H1 (cell line): ENCODE measurements around the gene HDGFL3. TPM values are rescaled to one million over a fixed set of nuclear protein-coding genes. Genes with fewer than 3 reads are reported as not detected.

Experiments
- CTCF ChIA-PET: fragments of 300-600 bp; sonication (Branson Sonifier 250); formaldehyde crosslinking; loops from one replicate; lab custom pipeline; 2021; ENCODE audit not compliant: partially characterized antibody; lab: Charles Lee
- POLR2A ChIA-PET: fragments of 300-600 bp; sonication (Branson Sonifier 250); formaldehyde crosslinking; loops from one replicate; lab custom pipeline; 2021; ENCODE audit warnings: inconsistent platforms; ENCODE audit not compliant: partially characterized antibody; lab: Charles Lee
- DNase-seq, 2 experiments: peaks; one replicate each; pipeline versions ENCODE4 v3.0.0 to v3.0.0-alpha.2; 2010 to 2022; ENCODE audit warnings: low spot score in 2 of 2, low read depth in 1 of 2, mixed read lengths in 1 of 2
- FAIRE-seq: peaks from 2 replicates; lab custom pipeline; 2011; peaks lifted over from hg19 to GRCh38; lab: Jason Lieb, UNC
- H2AFZ ChIP-seq: 2 replicates; pipeline ENCODE4 v1.8.1; 2012; ENCODE audit warnings: low read length, inconsistent platforms
- H2AK5ac ChIP-seq: 2 replicates; pipeline ENCODE4 v1.6.1; 2013; ENCODE audit warnings: low read depth, low read length
- H2BK120ac ChIP-seq: replicated peaks from 2 replicates; pipeline ENCODE3; 2013; ENCODE audit warnings: low read depth, low read length, inconsistent platforms
- H2BK12ac ChIP-seq: 2 replicates; pipeline ENCODE4 v1.6.1; 2013; ENCODE audit warnings: low read depth, low read length
- H2BK15ac ChIP-seq: 2 replicates; pipeline ENCODE4 v1.6.1; 2013; ENCODE audit warnings: low read length
- H2BK20ac ChIP-seq: 2 replicates; pipeline ENCODE4 v1.6.1; 2013; ENCODE audit warnings: low read length
- H2BK5ac ChIP-seq: 2 replicates; pipeline ENCODE4 v1.6.1; 2013; ENCODE audit warnings: low read depth, low read length
- H3K14ac ChIP-seq: 2 replicates; pipeline ENCODE4 v1.6.1; 2013; ENCODE audit warnings: inconsistent platforms; ENCODE audit not compliant: insufficient read length
- H3K18ac ChIP-seq: 2 replicates; pipeline ENCODE4 v1.6.1; 2013; ENCODE audit warnings: low read length; ENCODE audit errors: extremely low read depth
- H3K23ac ChIP-seq: 2 replicates; pipeline ENCODE4 v1.6.1; 2013; ENCODE audit warnings: inconsistent platforms; ENCODE audit not compliant: insufficient read length
- H3K23me2 ChIP-seq: 2 replicates; pipeline ENCODE4 v1.6.1; 2013; ENCODE audit warnings: low read depth, low read length
- H3K27ac ChIP-seq: 2 replicates; pipeline ENCODE4 v1.6.1; 2011; ENCODE audit warnings: low read depth, low read length, inconsistent platforms
- H3K27me3 ChIP-seq, 4 experiments: replicated peaks in 1 of 4; 1 replicate in 1 of 4; 2 replicates in 3 of 4; pipeline versions ENCODE4 v1.6.1 to v1.8.1; 2011 to 2013; ENCODE audit warnings: low read length in 3 of 4, mild to moderate bottlenecking in 3 of 4, inconsistent platforms in 2 of 4, mixed read lengths in 2 of 4, moderate library complexity in 1 of 4; ENCODE audit not compliant: control insufficient read depth in 3 of 4, insufficient read depth in 3 of 4; ENCODE audit errors: extremely low read depth in 1 of 4
- H3K36me3 ChIP-seq, 4 experiments: 2 replicates each; pipeline versions ENCODE4 v1.6.1 to v1.8.1; 2011 to 2013; ENCODE audit warnings: mild to moderate bottlenecking in 4 of 4, low read length in 3 of 4, moderate library complexity in 2 of 4, control low read depth in 1 of 4, inconsistent platforms in 1 of 4; ENCODE audit not compliant: insufficient read depth in 4 of 4, control insufficient read depth in 2 of 4
- H3K4ac ChIP-seq: replicated peaks from 2 replicates; pipeline ENCODE3; 2013; ENCODE audit warnings: low read length, low read depth, mixed read lengths, inconsistent platforms; ENCODE audit not compliant: insufficient read length
- H3K4me1 ChIP-seq, 4 experiments: replicated peaks in 1 of 4; 1 replicate in 1 of 4; 2 replicates in 3 of 4; pipeline versions ENCODE4 v1.6.1 to v1.8.1; 2011 to 2013; ENCODE audit warnings: low read length in 3 of 4, inconsistent platforms in 2 of 4, mixed read lengths in 1 of 4; ENCODE audit not compliant: insufficient read depth in 4 of 4, control insufficient read depth in 3 of 4
- H3K4me2 ChIP-seq, 2 experiments: 2 replicates each; pipeline versions ENCODE4 v1.6.1 to v1.8.1; 2011 to 2013; ENCODE audit warnings: low read depth in 2 of 2, low read length in 2 of 2, control low read depth in 1 of 2, inconsistent platforms in 1 of 2, mild to moderate bottlenecking in 1 of 2; ENCODE audit not compliant: insufficient read depth in 1 of 2
- H3K4me3 ChIP-seq, 4 experiments: fragments of 200-600, 300-600 bp in 1 of 4; sonication (generic), shearing (Covaris generic), sonication (Bioruptor Twin) in 1 of 4; 2 replicates each; pipeline versions ENCODE4 v1.5.1 to v1.8.1; 2011 to 2016; ENCODE audit warnings: low read length in 4 of 4, low read depth in 3 of 4, control low read depth in 2 of 4, inconsistent platforms in 2 of 4, mild to moderate bottlenecking in 2 of 4, mixed read lengths in 1 of 4, moderate library complexity in 1 of 4; ENCODE audit not compliant: insufficient read depth in 2 of 4; ENCODE audit errors: extremely low read depth in 1 of 4
- H3K56ac ChIP-seq: replicated peaks from 2 replicates; pipeline ENCODE3; 2013; ENCODE audit warnings: low read depth, mild to moderate bottlenecking, mixed read lengths, low read length, inconsistent platforms; ENCODE audit not compliant: insufficient read length
- H3K79me1 ChIP-seq: 2 replicates; pipeline ENCODE4 v1.6.1; 2013; ENCODE audit warnings: low read depth, low read length, control low read depth
- H3K79me2 ChIP-seq, 2 experiments: 2 replicates each; pipeline versions ENCODE4 v1.6.1 to v1.8.1; 2012 to 2013; ENCODE audit warnings: low read length in 2 of 2, mild to moderate bottlenecking in 2 of 2, inconsistent platforms in 1 of 2; ENCODE audit not compliant: insufficient read depth in 2 of 2, control insufficient read depth in 1 of 2
- H3K9ac ChIP-seq, 4 experiments: replicated peaks in 1 of 4; 1 replicate in 1 of 4; 2 replicates in 3 of 4; pipeline versions ENCODE4 v1.6.1 to v1.8.1; 2011 to 2013; ENCODE audit warnings: low read depth in 3 of 4, low read length in 3 of 4, control low read depth in 2 of 4, mild to moderate bottlenecking in 2 of 4, moderate library complexity in 2 of 4, inconsistent platforms in 1 of 4; ENCODE audit errors: extremely low read depth in 1 of 4
- H3K9me3 ChIP-seq, 2 experiments: 2 replicates each; pipeline versions ENCODE4 v1.6.1 to v1.8.1; 2012 to 2013; ENCODE audit warnings: mild to moderate bottlenecking in 2 of 2, moderate library complexity in 2 of 2, control low read depth in 1 of 2, inconsistent platforms in 1 of 2, low read depth in 1 of 2, low read length in 1 of 2, mixed read lengths in 1 of 2; ENCODE audit not compliant: insufficient read depth in 2 of 2
- H4K20me1 ChIP-seq, 2 experiments: replicated peaks in 1 of 2; 2 replicates each; pipeline versions ENCODE3 to v1.8.1; 2011 to 2013; ENCODE audit warnings: inconsistent platforms in 2 of 2, low read length in 2 of 2, mild to moderate bottlenecking in 1 of 2; ENCODE audit not compliant: insufficient read depth in 2 of 2, control insufficient read depth in 1 of 2
- H4K5ac ChIP-seq: 2 replicates; pipeline ENCODE4 v1.6.1; 2013; ENCODE audit warnings: low read length, low read depth, mixed read lengths, inconsistent platforms; ENCODE audit not compliant: insufficient read length
- H4K8ac ChIP-seq: 2 replicates; pipeline ENCODE4 v1.8.0; 2013; ENCODE audit warnings: mild to moderate bottlenecking, moderate library complexity, low read length, inconsistent platforms; ENCODE audit not compliant: insufficient read depth; ENCODE audit errors: extremely low read depth
- H4K91ac ChIP-seq: replicated peaks from 2 replicates; pipeline ENCODE3; 2013; ENCODE audit warnings: low read length, mixed read lengths, inconsistent platforms; ENCODE audit not compliant: insufficient read length
- CTBP2 ChIP-seq: IDR thresholded peaks from 2 replicates; pipeline ENCODE4 v1.7.0; 2011; ENCODE audit warnings: borderline replicate concordance, mild to moderate bottlenecking, moderate library complexity, mixed read lengths, low read length; ENCODE audit not compliant: insufficient read depth, insufficient read length
- CTCF ChIP-seq, 3 experiments: IDR thresholded peaks; 1 replicate in 2 of 3; 2 replicates in 1 of 3; pipeline versions ENCODE4 v1.5.1 to v1.6.1; 2011; ENCODE audit warnings: low read length in 3 of 3, mild to moderate bottlenecking in 3 of 3, inconsistent platforms in 2 of 3, low read depth in 1 of 3, moderate library complexity in 1 of 3; ENCODE audit not compliant: insufficient read depth in 1 of 3; ENCODE audit errors: control extremely low read depth in 1 of 3
- E2F6 ChIP-seq: IDR thresholded peaks from 2 replicates; pipeline ENCODE4 v1.6.1; 2012; ENCODE audit warnings: inconsistent platforms
- GABPA ChIP-seq: IDR thresholded peaks from 2 replicates; pipeline ENCODE4 v1.6.1; 2011; ENCODE audit warnings: mild to moderate bottlenecking, low read length, moderate library complexity, borderline replicate concordance; ENCODE audit not compliant: insufficient read depth
- HDAC2 ChIP-seq, 2 experiments: fragments of 300-600 bp in 1 of 2; sonication (generic) in 1 of 2; IDR thresholded peaks; 2 replicates each; pipeline ENCODE4 v1.6.1; 2011 to 2012; ENCODE audit warnings: low read depth in 2 of 2, low read length in 2 of 2, mild to moderate bottlenecking in 2 of 2, moderate library complexity in 2 of 2, borderline replicate concordance in 1 of 2, inconsistent platforms in 1 of 2
- RAD21 ChIP-seq, 2 experiments: IDR thresholded peaks in 1 of 2; conservative IDR thresholded peaks in 1 of 2; 2 replicates each; pipeline ENCODE4 v1.6.1; 2011; ENCODE audit warnings: low read depth in 2 of 2, low read length in 2 of 2, improper control_type of control experiment in 1 of 2, inconsistent platforms in 1 of 2, mild to moderate bottlenecking in 1 of 2, moderate library complexity in 1 of 2
- SIN3A ChIP-seq, 2 experiments: IDR thresholded peaks in 1 of 2; conservative IDR thresholded peaks in 1 of 2; 2 replicates each; pipeline ENCODE4 v1.6.1; 2011 to 2012; ENCODE audit warnings: low read length in 2 of 2, improper control_type of control experiment in 1 of 2, low read depth in 1 of 2, mild to moderate bottlenecking in 1 of 2
- WGBS, 2 experiments: shearing (Covaris generic) in 1 of 2; methylation state at CpG; one replicate each; pipeline versions ENCODE4 v1.1.6 to v1.1.7; 2013 to 2015; ENCODE audit warnings: low lambda C conversion rate in 2 of 2, mixed read lengths in 2 of 2, inconsistent platforms in 1 of 2, low coverage in 1 of 2, missing lambda C conversion rate in 1 of 2; ENCODE audit not compliant: insufficient replicate concordance in 2 of 2, insufficient coverage in 1 of 2, insufficient read length in 1 of 2; ENCODE audit errors: extremely low coverage in 1 of 2, missing lambda C conversion rate in 1 of 2; 5-methylcytosine and 5-hydroxymethylcytosine counted together
- polyA plus RNA-seq, 7 experiments: library from polyadenylated mRNA; depleted of rRNA in 3 of 7; stranded (reverse) in 5 of 7; unstranded in 2 of 7; fragments of >200 nt in 5 of 7; fragments of 200-250 nt in 2 of 7; gene quantifications; 1 replicate in 5 of 7; 2 replicates in 1 of 7; 4 replicates in 1 of 7; pipeline versions ENCODE4 v1.2.1 to v1.2.3, GENCODE V29; 2011 to 2013; ENCODE audit warnings: missing spikeins in 2 of 7, mixed read lengths in 2 of 7
- total RNA-seq: library from RNA; stranded (reverse); fragmentation: NEBNext Ultra II Directional; extraction: Animal tissue kit (Norgen Biotek cat#: 25700); gene quantifications from 2 replicates; pipeline ENCODE4 v1.2.1, GENCODE V29; 2021

Gene HDGFL3
- total and polyA plus RNA-seq, 2 of the 8 experiments (the other 6 are each of a cell fraction or from before 2014, with no cell fraction given): 14.1 to 149 TPM

- H3K14ac ChIP-seq: no peak overlapping the region
- peaks cover 4% of the 10 kb centered on the region; the same call in 1 of the 2 replicates for H3K23me2 ChIP-seq
- H3K9ac ChIP-seq: no peak overlapping the region; a peak in 1 of 7 replicates
- H2BK5ac ChIP-seq: no peak overlapping the region
- no peak overlapping the region for H4K5ac ChIP-seq
- peaks cover 7 to 25% of the 10 kb centered on the region in 2 experiments; a peak in 3 of 4 replicates for H3K79me2 ChIP-seq
- H3K4me2 ChIP-seq: peak overlapping the region in 1 of 2 experiments; percentile 14; a peak in 1 of 4 replicates
- H3K27me3 ChIP-seq: no peaks in the 10 kb centered on the region; a peak in 1 of 7 replicates
- CTCF ChIA-PET: interaction anchor here (1.1 to 2.0 kb wide), 6 partner anchors 8 to 229 kb away, joined by 3 to 7 read pairs (median 6); partner anchors contain the start of gene BTBD1
- no peaks in the 10 kb centered on the region for H3K9me3 ChIP-seq
- no peak overlapping the region for H3K4ac ChIP-seq
- no peak overlapping the region for H2AFZ ChIP-seq
- H3K4me3 ChIP-seq: no peak overlapping the region
- H3K36me3 ChIP-seq: no peaks in the 10 kb centered on the region; a peak in 1 of 8 replicates
- H2BK15ac ChIP-seq: no peak overlapping the region
- no peak overlapping the region for H3K23ac ChIP-seq
- H2BK20ac ChIP-seq: no peak overlapping the region
- DNase-seq: no peak
- H2BK120ac ChIP-seq: no peak overlapping the region
- H4K20me1 ChIP-seq: peaks cover under 1 to 4% of the 10 kb centered on the region in 2 experiments
- no peak overlapping the region; the same call in 1 of the 2 replicates for H2BK12ac ChIP-seq
- H3K56ac ChIP-seq: no peak overlapping the region
- 62% methylated on average over 5 of the region's 5 CpGs; no CpG with 5 or more reads in 1 of the 2 experiments for WGBS, 2 experiments
- no peak for FAIRE-seq
- TF ChIP-seq RAD21 (IDR thresholded peaks at IDR 0.05 in 1 of 2, conservative IDR thresholded peaks at IDR 0.05 in 1 of 2; ENCODE audit: low read depth in 2 of 2, low read length in 2 of 2) (peak; percentile 21 to 31; a peak in 3 of 4 replicates), GABPA (no peak), HDAC2 (IDR thresholded peaks at IDR 0.05; ENCODE audit: borderline replicate concordance in 1 of 2, low read depth in 2 of 2, low read length in 2 of 2) (no peak), CTCF (IDR thresholded peaks at IDR 0.05; ENCODE audit: control extremely low read depth in 1 of 3, insufficient read depth in 1 of 3, low read depth in 1 of 3, low read length in 3 of 3) (peak; percentile 25 to 68 (median 45)), SIN3A (conservative IDR thresholded peaks at IDR 0.05 in 1 of 2, IDR thresholded peaks at IDR 0.05 in 1 of 2; ENCODE audit: low read depth in 1 of 2, low read length in 2 of 2) (peak in 1 of 2 experiments; percentile 72; a peak in 2 of 4 replicates), E2F6 (no peak), CTBP2 (no peak)
- H3K79me1 ChIP-seq: no peaks in the 10 kb centered on the region
- H2AK5ac ChIP-seq: no peak overlapping the region
- no peak overlapping the region for H3K18ac ChIP-seq
- POLR2A ChIA-PET: interaction anchor here (0.5 to 1.9 kb wide), 4 partner anchors 11 to 29 kb away, joined by 3 to 13 read pairs (median 4); no protein-coding TSS in a partner anchor
- no peak overlapping the region for H4K91ac ChIP-seq
- no peak overlapping the region for H4K8ac ChIP-seq
- H3K4me1 ChIP-seq: peaks cover 3 to 13% (median 6%) of the 10 kb centered on the region in 4 experiments; a peak in 5 of 7 replicates
- H3K27ac ChIP-seq: no peak overlapping the region
Measured at GRCh38 chr15:83209333-83209732, 1.7 kb upstream of the HDGFL3 start.
